SK-N-MC (cell line): ENCODE measurements around the gene ATXN2.
"Not testable (repeated sequence)": the region's sequence is repeated elsewhere in the genome, so short reads cannot be mapped to it uniquely, and the experiment has no call there.

Experiments used
- DNase-seq: peaks from one replicate; pipeline ENCODE4 v3.0.0-alpha.2; 2011; ENCODE audit warnings: low read depth, low spot score
- H3K27ac ChIP-seq: fragments of 200-600 bp; sonication (generic); 2 replicates; pipeline ENCODE4 v1.5.1; 2016; ENCODE audit warnings: mixed run types
- H3K36me3 ChIP-seq: fragments of 200-600 bp; sonication (generic); 2 replicates; pipeline ENCODE4 v1.6.1; 2017; ENCODE audit warnings: antibody characterized with exemption, low read length, mixed read lengths; ENCODE audit not compliant: insufficient read depth
- H3K4me3 ChIP-seq: fragments of 200-600 bp; sonication (generic); 2 replicates; pipeline ENCODE4 v1.5.1; 2016
- H3K9ac ChIP-seq: fragments of 200-600 bp; sonication (generic); 2 replicates; pipeline ENCODE4 v1.8.0; 2017; ENCODE audit warnings: mixed run types, mixed read lengths; ENCODE audit not compliant: insufficient read length
- H3K9me3 ChIP-seq: fragments of 200-600 bp; sonication (generic); 2 replicates; pipeline ENCODE4 v1.6.1; 2017; ENCODE audit warnings: low read depth, mild to moderate bottlenecking, antibody characterized with exemption, low read length, moderate library complexity, mixed read lengths
- EZH2 ChIP-seq: fragments of 200-600 bp; sonication (generic); IDR thresholded peaks from one replicate; pipeline ENCODE4 v1.6.1; 2017; ENCODE audit warnings: antibody characterized with exemption
- FOXP2 ChIP-seq: optimal IDR thresholded peaks from 2 replicates; pipeline ENCODE3; 2011; ENCODE audit warnings: mild to moderate bottlenecking, moderate library complexity; ENCODE audit not compliant: insufficient read depth; ENCODE audit errors: extremely low read length, control extremely low read depth
- POLR2AphosphoS5 ChIP-seq: IDR thresholded peaks from 2 replicates; pipeline ENCODE4 v1.6.1; 2012; ENCODE audit warnings: mild to moderate bottlenecking, low read depth, low read length, borderline replicate concordance

The ATXN2 gene

GRCh38 chr12:111404362-111405148 is 194.6 kb downstream of the ATXN2 start:
- Histone ChIP-seq H3K9ac (no peak overlapping the region), H3K4me3 (peak overlapping the region; percentile 92), H3K36me3 (no peaks in the 10 kb centered on the region), H3K27ac (peak overlapping the region; percentile 89), H3K9me3 (no peaks in the 10 kb centered on the region)
- no peak for DNase-seq
- TF ChIP-seq EZH2 (no peak), FOXP2 (no peak), POLR2AphosphoS5 (0 out of 2 replicates have a peak, but pooled peaks have one; percentile 40)

- H3K36me3 ChIP-seq, DNase-seq: not testable (repeated sequence)
- H3K27ac ChIP-seq, result peak overlapping the region; percentile 89; the same call in 1 of the 2 replicates
Measured at GRCh38 chr12:111402490-111402824, 196.7 kb downstream of the ATXN2 start.

More at GRCh38 chr12:111402490-111402824, 196.7 kb downstream of the ATXN2 start:
- H3K9ac ChIP-seq, H3K9me3 ChIP-seq, H3K4me3 ChIP-seq: not testable (repeated sequence)
